SK-N-SH (cell line): Measurements from ENCODE around the gene TRAF1. TPM values are rescaled to one million over a fixed set of nuclear protein-coding genes. Genes with fewer than 3 reads are reported as not detected.

Experiments used
- ELF1 ChIP-seq: IDR thresholded peaks from 2 replicates; pipeline ENCODE4 v1.4.0; 2012
- EZH2phosphoT487 ChIP-seq: fragments of 200-600 bp; sonication (generic); IDR thresholded peaks from 2 replicates; pipeline ENCODE4 v1.6.1; 2017; ENCODE audit warnings: low read depth, mixed run types, mild to moderate bottlenecking, antibody characterized with exemption, moderate library complexity, borderline replicate concordance
- FOXJ3 ChIP-seq: sonication (generic); formaldehyde crosslinking; IDR thresholded peaks from 2 replicates; pipeline ENCODE4 v1.5.1; 2020; ENCODE audit warnings: mild to moderate bottlenecking, missing genetic modification reagents
- FOXM1 ChIP-seq: IDR thresholded peaks from 2 replicates; pipeline ENCODE4 v1.4.0; 2012; ENCODE audit warnings: low read depth, mild to moderate bottlenecking
- GATA2 ChIP-seq: sonication (generic); formaldehyde crosslinking; IDR thresholded peaks from 2 replicates; pipeline ENCODE4 v1.5.0; 2020; ENCODE audit warnings: mild to moderate bottlenecking, missing genetic modification reagents
- NFIC ChIP-seq: IDR thresholded peaks from 2 replicates; pipeline ENCODE4 v1.4.0; 2012; ENCODE audit warnings: borderline replicate concordance
- NRF1 ChIP-seq: IDR thresholded peaks from 2 replicates; pipeline ENCODE4 v1.6.1; 2012; ENCODE audit warnings: low read depth, mild to moderate bottlenecking, low read length
- POLR2AphosphoS5 ChIP-seq: IDR thresholded peaks from 2 replicates; pipeline ENCODE4 v1.6.1; 2012; ENCODE audit warnings: low read depth, low read length
- RAD21 ChIP-seq: IDR thresholded peaks from 2 replicates; pipeline ENCODE4 v1.6.1; 2012; ENCODE audit warnings: mild to moderate bottlenecking, low read length
- SIN3A ChIP-seq: IDR thresholded peaks from 2 replicates; pipeline ENCODE4 v1.6.1; 2012; ENCODE audit warnings: low read depth, mild to moderate bottlenecking, low read length, moderate library complexity, borderline replicate concordance
- SMC3 ChIP-seq: IDR thresholded peaks from 2 replicates; pipeline ENCODE4 v1.6.1; 2012; ENCODE audit warnings: low read depth, low read length, improper control_type of control experiment
- TCF12 ChIP-seq: IDR thresholded peaks from 2 replicates; pipeline ENCODE4 v1.4.0; 2012
- polyA plus RNA-seq, 3 experiments: library from polyadenylated mRNA; depleted of rRNA; stranded (reverse); fragments of >200 nt; gene quantifications; 2 replicates each; pipeline ENCODE4 v1.2.3, GENCODE V29; 2012
- TF ChIP-seq, protein P1 (sequence below): IDR thresholded peaks from 2 replicates; pipeline ENCODE4 v1.4.0; 2012; ENCODE audit warnings: low read depth, borderline replicate concordance
- TF ChIP-seq, protein P2 (sequence below): IDR thresholded peaks from 2 replicates; pipeline ENCODE4 v1.6.1; 2012; ENCODE audit warnings: mild to moderate bottlenecking, low read depth, low read length, moderate library complexity
- TF ChIP-seq, protein P3 (sequence below): IDR thresholded peaks from 2 replicates; pipeline ENCODE4 v1.4.0; 2012; ENCODE audit warnings: low read depth
- TF ChIP-seq, protein P4 (sequence below): fragments of 150-350 bp; IDR thresholded peaks from 2 replicates; pipeline ENCODE4 v1.6.1; 2016; ENCODE audit warnings: mild to moderate bottlenecking, low read depth, low read length
- TF ChIP-seq, protein P5 (sequence below): fragments of 200-600 bp; sonication (generic); IDR thresholded peaks from 2 replicates; pipeline ENCODE4 v1.6.1; 2017; ENCODE audit warnings: antibody characterized with exemption, mild to moderate bottlenecking, moderate library complexity

Gene TRAF1
- polyA plus RNA-seq, 1 of the 3 experiments (the other 2 are of a cell fraction) = 1.2 TPM

DNA sequence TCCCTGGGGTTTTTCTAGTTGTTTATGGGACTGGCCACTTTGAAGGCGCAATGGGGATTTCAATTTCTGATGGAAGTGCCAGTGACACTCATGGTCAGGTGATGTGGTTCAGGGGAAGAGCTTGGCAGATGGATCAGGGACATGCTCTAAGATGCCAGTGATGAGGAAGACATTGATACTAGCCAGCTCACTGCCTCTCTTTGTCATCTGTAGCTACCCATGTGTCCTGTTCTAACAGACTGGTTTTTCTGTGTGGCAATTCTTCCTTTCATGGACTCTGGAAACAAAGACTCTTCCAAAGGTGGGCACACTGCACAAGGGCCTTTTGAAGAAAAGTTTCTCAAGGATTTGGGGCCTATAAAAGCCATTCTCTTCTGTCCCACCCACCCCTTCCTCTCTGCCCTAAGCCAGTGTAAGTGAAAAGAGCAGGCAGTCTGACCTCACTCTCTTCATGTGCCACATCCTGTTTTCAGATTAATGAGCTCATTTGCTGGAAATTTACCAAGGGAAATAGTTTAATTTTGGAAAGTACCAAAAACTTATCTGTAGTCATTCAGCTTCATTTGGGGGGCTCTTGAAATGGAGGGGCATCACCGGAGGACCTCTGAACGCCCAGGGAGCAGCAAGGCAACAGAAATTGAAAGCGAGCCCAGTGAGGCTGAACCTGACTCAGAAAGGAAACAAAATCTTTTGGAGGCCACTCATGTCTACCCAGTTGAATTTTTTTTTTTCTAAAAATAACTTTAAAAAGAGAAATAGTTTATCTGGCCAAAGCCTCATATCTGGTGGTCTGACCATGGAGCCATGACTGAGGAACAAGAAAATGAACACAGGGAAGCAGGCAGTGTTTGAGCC lies 4.9 kb upstream of the TRAF1 start (continued):
- TF ChIP-seq, protein P1, sequence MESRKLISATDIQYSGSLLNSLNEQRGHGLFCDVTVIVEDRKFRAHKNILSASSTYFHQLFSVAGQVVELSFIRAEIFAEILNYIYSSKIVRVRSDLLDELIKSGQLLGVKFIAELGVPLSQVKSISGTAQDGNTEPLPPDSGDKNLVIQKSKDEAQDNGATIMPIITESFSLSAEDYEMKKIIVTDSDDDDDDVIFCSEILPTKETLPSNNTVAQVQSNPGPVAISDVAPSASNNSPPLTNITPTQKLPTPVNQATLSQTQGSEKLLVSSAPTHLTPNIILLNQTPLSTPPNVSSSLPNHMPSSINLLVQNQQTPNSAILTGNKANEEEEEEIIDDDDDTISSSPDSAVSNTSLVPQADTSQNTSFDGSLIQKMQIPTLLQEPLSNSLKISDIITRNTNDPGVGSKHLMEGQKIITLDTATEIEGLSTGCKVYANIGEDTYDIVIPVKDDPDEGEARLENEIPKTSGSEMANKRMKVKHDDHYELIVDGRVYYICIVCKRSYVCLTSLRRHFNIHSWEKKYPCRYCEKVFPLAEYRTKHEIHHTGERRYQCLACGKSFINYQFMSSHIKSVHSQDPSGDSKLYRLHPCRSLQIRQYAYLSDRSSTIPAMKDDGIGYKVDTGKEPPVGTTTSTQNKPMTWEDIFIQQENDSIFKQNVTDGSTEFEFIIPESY = no peak
- TF ChIP-seq SIN3A (no peak), POLR2AphosphoS5 (0 out of 2 replicates have a peak, but pooled peaks have one; percentile 11), NRF1 (no peak), ELF1 (no peak), TCF12 (peak; percentile 66), FOXJ3 (CRISPR knock-in tag) (no peak), GATA2 (CRISPR knock-in tag) (no peak), FOXM1 (no peak), SMC3 (no peak), EZH2phosphoT487 (no peak), NFIC (peak; percentile 41; the same call in 1 of the 2 replicates), RAD21 (no peak)
- TF ChIP-seq, protein P2, sequence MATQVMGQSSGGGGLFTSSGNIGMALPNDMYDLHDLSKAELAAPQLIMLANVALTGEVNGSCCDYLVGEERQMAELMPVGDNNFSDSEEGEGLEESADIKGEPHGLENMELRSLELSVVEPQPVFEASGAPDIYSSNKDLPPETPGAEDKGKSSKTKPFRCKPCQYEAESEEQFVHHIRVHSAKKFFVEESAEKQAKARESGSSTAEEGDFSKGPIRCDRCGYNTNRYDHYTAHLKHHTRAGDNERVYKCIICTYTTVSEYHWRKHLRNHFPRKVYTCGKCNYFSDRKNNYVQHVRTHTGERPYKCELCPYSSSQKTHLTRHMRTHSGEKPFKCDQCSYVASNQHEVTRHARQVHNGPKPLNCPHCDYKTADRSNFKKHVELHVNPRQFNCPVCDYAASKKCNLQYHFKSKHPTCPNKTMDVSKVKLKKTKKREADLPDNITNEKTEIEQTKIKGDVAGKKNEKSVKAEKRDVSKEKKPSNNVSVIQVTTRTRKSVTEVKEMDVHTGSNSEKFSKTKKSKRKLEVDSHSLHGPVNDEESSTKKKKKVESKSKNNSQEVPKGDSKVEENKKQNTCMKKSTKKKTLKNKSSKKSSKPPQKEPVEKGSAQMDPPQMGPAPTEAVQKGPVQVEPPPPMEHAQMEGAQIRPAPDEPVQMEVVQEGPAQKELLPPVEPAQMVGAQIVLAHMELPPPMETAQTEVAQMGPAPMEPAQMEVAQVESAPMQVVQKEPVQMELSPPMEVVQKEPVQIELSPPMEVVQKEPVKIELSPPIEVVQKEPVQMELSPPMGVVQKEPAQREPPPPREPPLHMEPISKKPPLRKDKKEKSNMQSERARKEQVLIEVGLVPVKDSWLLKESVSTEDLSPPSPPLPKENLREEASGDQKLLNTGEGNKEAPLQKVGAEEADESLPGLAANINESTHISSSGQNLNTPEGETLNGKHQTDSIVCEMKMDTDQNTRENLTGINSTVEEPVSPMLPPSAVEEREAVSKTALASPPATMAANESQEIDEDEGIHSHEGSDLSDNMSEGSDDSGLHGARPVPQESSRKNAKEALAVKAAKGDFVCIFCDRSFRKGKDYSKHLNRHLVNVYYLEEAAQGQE = no peak
- TF ChIP-seq, protein P3, sequence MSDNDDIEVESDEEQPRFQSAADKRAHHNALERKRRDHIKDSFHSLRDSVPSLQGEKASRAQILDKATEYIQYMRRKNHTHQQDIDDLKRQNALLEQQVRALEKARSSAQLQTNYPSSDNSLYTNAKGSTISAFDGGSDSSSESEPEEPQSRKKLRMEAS = no peak
- TF ChIP-seq, protein P4, sequence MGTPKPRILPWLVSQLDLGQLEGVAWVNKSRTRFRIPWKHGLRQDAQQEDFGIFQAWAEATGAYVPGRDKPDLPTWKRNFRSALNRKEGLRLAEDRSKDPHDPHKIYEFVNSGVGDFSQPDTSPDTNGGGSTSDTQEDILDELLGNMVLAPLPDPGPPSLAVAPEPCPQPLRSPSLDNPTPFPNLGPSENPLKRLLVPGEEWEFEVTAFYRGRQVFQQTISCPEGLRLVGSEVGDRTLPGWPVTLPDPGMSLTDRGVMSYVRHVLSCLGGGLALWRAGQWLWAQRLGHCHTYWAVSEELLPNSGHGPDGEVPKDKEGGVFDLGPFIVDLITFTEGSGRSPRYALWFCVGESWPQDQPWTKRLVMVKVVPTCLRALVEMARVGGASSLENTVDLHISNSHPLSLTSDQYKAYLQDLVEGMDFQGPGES = no peak
- TF ChIP-seq, protein P5, sequence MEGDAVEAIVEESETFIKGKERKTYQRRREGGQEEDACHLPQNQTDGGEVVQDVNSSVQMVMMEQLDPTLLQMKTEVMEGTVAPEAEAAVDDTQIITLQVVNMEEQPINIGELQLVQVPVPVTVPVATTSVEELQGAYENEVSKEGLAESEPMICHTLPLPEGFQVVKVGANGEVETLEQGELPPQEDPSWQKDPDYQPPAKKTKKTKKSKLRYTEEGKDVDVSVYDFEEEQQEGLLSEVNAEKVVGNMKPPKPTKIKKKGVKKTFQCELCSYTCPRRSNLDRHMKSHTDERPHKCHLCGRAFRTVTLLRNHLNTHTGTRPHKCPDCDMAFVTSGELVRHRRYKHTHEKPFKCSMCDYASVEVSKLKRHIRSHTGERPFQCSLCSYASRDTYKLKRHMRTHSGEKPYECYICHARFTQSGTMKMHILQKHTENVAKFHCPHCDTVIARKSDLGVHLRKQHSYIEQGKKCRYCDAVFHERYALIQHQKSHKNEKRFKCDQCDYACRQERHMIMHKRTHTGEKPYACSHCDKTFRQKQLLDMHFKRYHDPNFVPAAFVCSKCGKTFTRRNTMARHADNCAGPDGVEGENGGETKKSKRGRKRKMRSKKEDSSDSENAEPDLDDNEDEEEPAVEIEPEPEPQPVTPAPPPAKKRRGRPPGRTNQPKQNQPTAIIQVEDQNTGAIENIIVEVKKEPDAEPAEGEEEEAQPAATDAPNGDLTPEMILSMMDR = no peak
